Endodermal cell (in vitro differentiated cells): ENCODE measurements around the gene NTN5. TPM values are rescaled to one million over a fixed set of nuclear protein-coding genes. Genes with fewer than 3 reads are reported as not detected.
"Not testable (repeated sequence)": the region's sequence is repeated elsewhere in the genome, so short reads cannot be mapped to it uniquely, and the experiment has no call there.

Source experiments
- DNase-seq: peaks from one replicate; pipeline ENCODE4 v3.0.0-alpha.2; 2017
- H3K27ac ChIP-seq: 2 replicates; pipeline ENCODE4 v1.5.1; 2013; ENCODE audit warnings: mild to moderate bottlenecking, low read depth, low read length, moderate library complexity
- H3K27me3 ChIP-seq: 2 replicates; pipeline ENCODE4 v1.6.1; 2013; ENCODE audit warnings: mild to moderate bottlenecking, low read length, moderate library complexity; ENCODE audit not compliant: insufficient read depth, control insufficient read depth, poor library complexity, severe bottlenecking
- H3K36me3 ChIP-seq: 2 replicates; pipeline ENCODE4 v1.7.0; 2013; ENCODE audit warnings: mild to moderate bottlenecking, low read length, moderate library complexity; ENCODE audit not compliant: control insufficient read depth, insufficient read depth
- H3K4me1 ChIP-seq: one replicate; pipeline ENCODE4 v1.7.0; 2013; ENCODE audit warnings: low read length; ENCODE audit not compliant: control insufficient read depth, insufficient read depth
- H3K4me3 ChIP-seq: 2 replicates; pipeline ENCODE4 v1.5.1; 2013; ENCODE audit warnings: mild to moderate bottlenecking, low read length, moderate library complexity
- H3K9ac ChIP-seq: 2 replicates; pipeline ENCODE4 v1.6.1; 2013; ENCODE audit warnings: mild to moderate bottlenecking, low read length, moderate library complexity; ENCODE audit not compliant: poor library complexity, severe bottlenecking; ENCODE audit errors: extremely low read depth
- H3K9me3 ChIP-seq: 2 replicates; pipeline ENCODE4 v1.6.1; 2013; ENCODE audit warnings: mild to moderate bottlenecking, low read length, moderate library complexity; ENCODE audit not compliant: control insufficient read depth
- H3K27ac Mint-ChIP-seq: 2 replicates; pipeline ENCODE4 v1.8.0; 2020; ENCODE audit warnings: mixed read lengths
- H3K27me3 Mint-ChIP-seq: 2 replicates; pipeline ENCODE4 v1.8.0; 2021; ENCODE audit warnings: mild to moderate bottlenecking, mixed read lengths; ENCODE audit not compliant: insufficient read depth
- H3K36me3 Mint-ChIP-seq: 2 replicates; pipeline ENCODE4 v1.8.0; 2020; ENCODE audit warnings: low read depth, mixed read lengths
- H3K4me1 Mint-ChIP-seq: 2 replicates; pipeline ENCODE4 v1.8.0; 2020; ENCODE audit warnings: mixed read lengths
- H3K4me3 Mint-ChIP-seq: 2 replicates; pipeline ENCODE4 v1.8.0; 2020; ENCODE audit warnings: mild to moderate bottlenecking, moderate library complexity, mixed read lengths
- H3K9me3 Mint-ChIP-seq: 2 replicates; pipeline ENCODE4 v1.8.0; 2020; ENCODE audit warnings: mild to moderate bottlenecking, mixed read lengths
- CTCF ChIP-seq: fragments of 200-600 bp; sonication (generic); conservative IDR thresholded peaks from 2 replicates; pipeline ENCODE4 v1.5.0; 2021; ENCODE audit warnings: antibody characterized with exemption, mild to moderate bottlenecking
- WGBS, 2 experiments: methylation state at CpG; one replicate each; pipeline versions ENCODE4 v1.1.5 to v1.1.7; 2013; ENCODE audit warnings: missing lambda C conversion rate in 2 of 2, mixed read lengths in 1 of 2; ENCODE audit not compliant: insufficient coverage in 1 of 2, insufficient read length in 1 of 2; 5-methylcytosine and 5-hydroxymethylcytosine counted together
- total RNA-seq, 2 donors: library from RNA; stranded (reverse); fragmentation: NEBNext Ultra II Directional in 1 of 2; extraction: Animal tissue kit (Norgen Biotek cat#: 25700) in 1 of 2; gene quantifications; 2 replicates in 1 of 2; 3 replicates in 1 of 2; pipeline ENCODE4 v1.2.1, GENCODE V29; 2021

The NTN5 gene
- total RNA-seq, 2 donors from 2014 or later = 1.2 to 1.4 TPM

GRCh38 chr19:48695743-48696352, 23.0 kb upstream of the NTN5 start, which contains the start of gene FUT2:
FUT2 (plus strand) TSS chr19:48695971; CDS start chr19:48702957, 6,986 bp downstream.
- Histone ChIP-seq H3K4me3 (peak within 1 kb of the TSS; percentile 84), H3K27ac (no peak within 1 kb of the TSS), H3K9me3 (peaks cover 5% of the 10 kb centered on the region), H3K27me3 (no peaks in the 10 kb centered on the region), H3K9ac (peak within 1 kb of the TSS; percentile 29), H3K36me3 (no peaks in the 10 kb centered on the region), H3K4me1 (no peaks in the 10 kb centered on the region)
- peaks cover 10% of the 10 kb centered on the region for H3K36me3 Mint-ChIP-seq
- peaks cover 2% of the 10 kb centered on the region for H3K9me3 Mint-ChIP-seq
- H3K4me3 Mint-ChIP-seq = peak within 1 kb of the TSS; percentile 92
- peak; percentile 89 for DNase-seq
- H3K27me3 Mint-ChIP-seq = peaks cover 3% of the 10 kb centered on the region
- H3K4me1 Mint-ChIP-seq = peaks cover 4% of the 10 kb centered on the region
- H3K27ac Mint-ChIP-seq = peak within 1 kb of the TSS; percentile 94
- WGBS, 2 experiments = 7 to 19% methylated on average over 3 to 15 of the region's 16 CpGs
- no peak for TF ChIP-seq CTCF

- not testable (repeated sequence) for H3K27ac Mint-ChIP-seq, H3K9ac ChIP-seq, H3K4me3 Mint-ChIP-seq, H3K4me1 ChIP-seq, H3K4me1 Mint-ChIP-seq, H3K36me3 ChIP-seq, H3K27ac ChIP-seq, H3K9me3 Mint-ChIP-seq, H3K27me3 ChIP-seq, H3K27me3 Mint-ChIP-seq, H3K4me3 ChIP-seq, H3K36me3 Mint-ChIP-seq, H3K9me3 ChIP-seq, DNase-seq
- 92% methylated on average over 8 to 9 of the region's 9 CpGs for WGBS, 2 experiments
These were observed 20.8 kb upstream of the NTN5 start for GRCh38 chr19:48693629-48694028.

- no peak for TF ChIP-seq CTCF
- H3K27ac Mint-ChIP-seq = no peak overlapping the region
- no peak overlapping the region for H3K4me3 ChIP-seq
- no peak overlapping the region for H3K4me3 Mint-ChIP-seq
- peaks cover 2% of the 10 kb centered on the region for H3K9me3 Mint-ChIP-seq
- WGBS, 2 experiments = 94 to 96% methylated on average over 5 to 7 of the region's 7 CpGs
- no peak for DNase-seq
- H3K27ac ChIP-seq = no peak overlapping the region
- H3K36me3 Mint-ChIP-seq = peaks cover 2% of the 10 kb centered on the region
- H3K27me3 ChIP-seq = no peaks in the 10 kb centered on the region
- no peaks in the 10 kb centered on the region for H3K36me3 ChIP-seq
- peaks cover under 1% of the 10 kb centered on the region for H3K4me1 Mint-ChIP-seq
- H3K9me3 ChIP-seq = peaks cover 5% of the 10 kb centered on the region
- no peak overlapping the region for H3K9ac ChIP-seq
- peaks cover under 1% of the 10 kb centered on the region for H3K27me3 Mint-ChIP-seq
- H3K4me1 ChIP-seq = no peaks in the 10 kb centered on the region
These were observed 16.6 kb upstream of the NTN5 start for GRCh38 chr19:48689449-48689848.

GRCh38 chr19:48687776-48688175, 15.0 kb upstream of the NTN5 start:
- Histone ChIP-seq H3K27ac (no peak overlapping the region), H3K9me3 (peaks cover 5% of the 10 kb centered on the region), H3K4me3 (no peak overlapping the region), H3K9ac (no peak overlapping the region), H3K4me1 (no peaks in the 10 kb centered on the region), H3K27me3 (no peaks in the 10 kb centered on the region), H3K36me3 (no peaks in the 10 kb centered on the region)
- 80 to 86% methylated on average over 3 of the region's 3 CpGs for WGBS, 2 experiments
- Mint-ChIP-seq H3K9me3 (peaks cover 2% of the 10 kb centered on the region), H3K4me3 (no peak overlapping the region), H3K27ac (no peak overlapping the region), H3K27me3 (peaks cover 2% of the 10 kb centered on the region), H3K36me3 (peaks cover 2% of the 10 kb centered on the region), H3K4me1 (no peaks in the 10 kb centered on the region)
- no peak for TF ChIP-seq CTCF
- no peak for DNase-seq

- not testable (repeated sequence) for H3K27ac Mint-ChIP-seq, H3K4me3 ChIP-seq, DNase-seq, H3K4me3 Mint-ChIP-seq, H3K27me3 ChIP-seq, H3K36me3 ChIP-seq, H3K4me1 ChIP-seq, H3K9me3 ChIP-seq, H3K9me3 Mint-ChIP-seq, H3K27ac ChIP-seq, H3K4me1 Mint-ChIP-seq, H3K9ac ChIP-seq, H3K36me3 Mint-ChIP-seq, H3K27me3 Mint-ChIP-seq
- WGBS, 2 experiments = 90% methylated on average over 6 to 7 of the region's 7 CpGs
These were observed 13.8 kb upstream of the NTN5 start for GRCh38 chr19:48686637-48687036.
